Ovary (tissue), 3 donors: ENCODE data around the gene ANTXR1.

ENCODE experiments used
- CTCF ChIP-seq, 3 donors: fragments of 450-650 bp in 2 of 3; fragments of 200-600 bp in 1 of 3; IDR thresholded peaks; one replicate each; pipeline versions ENCODE4 v1.5.1 to v1.8.0; 2016 to 2022; ENCODE audit warnings: antibody characterized with exemption in 3 of 3, mild to moderate bottlenecking in 1 of 3
- EP300 ChIP-seq: sonication (generic); formaldehyde crosslinking; IDR thresholded peaks from one replicate; pipeline ENCODE4 v1.6.1; 2017; ENCODE audit warnings: antibody characterized with exemption
- POLR2A ChIP-seq: fragments of 450-650 bp; IDR thresholded peaks from one replicate; pipeline ENCODE4 v1.6.1; 2017; ENCODE audit warnings: antibody characterized with exemption, mild to moderate bottlenecking, moderate library complexity
- donor health status: DM: no; HTN: no; CAD: no.

DNA sequence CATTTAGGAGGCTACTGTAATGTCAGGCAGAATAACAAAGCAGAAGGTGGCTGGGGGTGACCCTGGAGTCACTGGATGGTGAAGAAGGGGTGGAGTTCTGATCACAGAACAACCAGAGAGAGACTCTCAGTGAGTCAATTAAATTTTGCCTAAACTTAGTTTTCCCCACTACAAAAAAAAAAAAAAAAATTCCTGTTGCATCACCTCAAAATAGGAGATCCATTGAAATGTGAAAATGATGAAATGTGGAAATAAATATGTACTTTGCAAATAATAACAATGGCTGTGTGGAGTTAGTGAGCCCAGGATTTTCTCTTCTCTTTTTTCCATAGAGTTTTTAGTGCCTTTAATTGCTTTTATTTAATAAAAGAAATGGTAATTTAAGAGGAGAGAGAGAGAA is 208.5 kb downstream of the ANTXR1 start:
- TF ChIP-seq CTCF (IDR thresholded peaks at IDR 0.05) (no peak), POLR2A (no peak), EP300 (no peak)
